Endothelial cell of umbilical vein (primary cell): ENCODE results near the gene FAM20B. TPM values are rescaled to one million over a fixed set of nuclear protein-coding genes. Genes with fewer than 3 reads are reported as not detected.

Experiments
- BruUV-seq: library from RNA; stranded (reverse); fragments of 400-500 nt; replicated peaks from 2 replicates; lab custom pipeline; 2021; lab: Mats Ljungman, UMichigan
- CTCF ChIA-PET: fragments of 300-600, 350-600 bp; sonication (Branson Sonifier 250); formaldehyde crosslinking; loops from one replicate; lab custom pipeline; 2021; ENCODE audit warnings: antibody characterized with exemption, inconsistent platforms; lab: Charles Lee
- POLR2A ChIA-PET: fragments of 300-600, 350-600 bp; sonication (Branson Sonifier 250); formaldehyde crosslinking; loops from one replicate; lab custom pipeline; 2021; ENCODE audit warnings: antibody characterized with exemption, inconsistent platforms; lab: Charles Lee
- DNase-seq: peaks from one replicate; pipeline ENCODE4 v3.0.0-alpha.2; 2011; ENCODE audit warnings: low read depth, low spot score
- FAIRE-seq: peaks from 2 replicates; lab custom pipeline; 2011; peaks lifted over from hg19 to GRCh38; lab: Jason Lieb, UNC
- H2AFZ ChIP-seq: 2 replicates; pipeline ENCODE4 v1.6.0; 2012; ENCODE audit warnings: low read depth, low read length, control low read depth, inconsistent platforms
- H3K27ac ChIP-seq: 2 replicates; pipeline ENCODE4 v1.5.1; 2011; ENCODE audit warnings: low read depth, mild to moderate bottlenecking, control low read depth, low read length, moderate library complexity; ENCODE audit not compliant: insufficient read depth
- H3K27me3 ChIP-seq, 2 experiments: 2 replicates each; pipeline versions ENCODE4 v1.6.0 to v1.6.1; 2011; ENCODE audit warnings: low read length in 2 of 2, mixed read lengths in 1 of 2; ENCODE audit not compliant: control insufficient read depth in 2 of 2, insufficient read depth in 2 of 2
- H3K36me3 ChIP-seq, 2 experiments: 2 replicates in 1 of 2; 3 replicates in 1 of 2; pipeline ENCODE4 v1.5.1; 2011; ENCODE audit warnings: low read length in 2 of 2, mild to moderate bottlenecking in 1 of 2, moderate library complexity in 1 of 2; ENCODE audit not compliant: control insufficient read depth in 2 of 2, insufficient read depth in 2 of 2; ENCODE audit errors: extremely low read depth in 1 of 2
- H3K4me1 ChIP-seq: 3 replicates; pipeline ENCODE4 v1.5.1; 2011; ENCODE audit warnings: mild to moderate bottlenecking, low read length; ENCODE audit not compliant: control insufficient read depth, insufficient read depth; ENCODE audit errors: extremely low read depth
- H3K4me2 ChIP-seq: 2 replicates; pipeline ENCODE4 v1.6.1; 2011; ENCODE audit warnings: low read length, control low read depth, mixed read lengths; ENCODE audit not compliant: insufficient read depth
- H3K4me3 ChIP-seq, 3 experiments: fragments of 200-600 bp in 1 of 3; sonication (generic), shearing (Covaris generic) in 1 of 3; replicated peaks in 1 of 3; 2 replicates each; pipeline ENCODE4 v1.5.1; 2011 to 2016; ENCODE audit warnings: control low read depth in 3 of 3, low read length in 3 of 3, mild to moderate bottlenecking in 2 of 3, inconsistent platforms in 1 of 3, low read depth in 1 of 3, moderate library complexity in 1 of 3; ENCODE audit not compliant: insufficient read depth in 1 of 3
- H3K79me2 ChIP-seq: 2 replicates; pipeline ENCODE4 v1.6.0; 2012; ENCODE audit warnings: low read length, inconsistent platforms; ENCODE audit not compliant: control insufficient read depth, insufficient read depth
- H3K9ac ChIP-seq: replicated peaks from 2 replicates; pipeline ENCODE3; 2011; ENCODE audit warnings: low read length, control low read depth; ENCODE audit not compliant: insufficient read depth; ENCODE audit errors: extremely low read depth
- H3K9me1 ChIP-seq: replicated peaks from 3 replicates; pipeline ENCODE4 v1.6.0; 2011; ENCODE audit warnings: mild to moderate bottlenecking, low read length; ENCODE audit not compliant: control insufficient read depth, insufficient read depth; ENCODE audit errors: extremely low read depth
- H3K9me3 ChIP-seq: replicated peaks from 2 replicates; pipeline ENCODE4 v1.5.1; 2012; ENCODE audit warnings: low read length, inconsistent platforms; ENCODE audit not compliant: control insufficient read depth, insufficient read depth
- H4K20me1 ChIP-seq: replicated peaks from 2 replicates; pipeline ENCODE3; 2011; ENCODE audit warnings: mild to moderate bottlenecking, low read length; ENCODE audit not compliant: control insufficient read depth, insufficient read depth; ENCODE audit errors: extremely low read depth
- CTCF ChIP-seq, 2 donors: IDR thresholded peaks; 1 replicate in 1 of 2; 2 replicates in 1 of 2; pipeline ENCODE4 v1.5.1; 2011; ENCODE audit warnings: low read length in 2 of 2, mild to moderate bottlenecking in 2 of 2, moderate library complexity in 2 of 2, control low read depth in 1 of 2, inconsistent platforms in 1 of 2, low read depth in 1 of 2; ENCODE audit not compliant: insufficient read depth in 1 of 2; ENCODE audit errors: extremely low read depth in 1 of 2
- EZH2 ChIP-seq: IDR thresholded peaks from 2 replicates; pipeline ENCODE4 v1.6.1; 2012; ENCODE audit warnings: borderline replicate concordance, low read depth, mild to moderate bottlenecking, moderate library complexity, low read length, inconsistent platforms; ENCODE audit not compliant: severe bottlenecking
- FOS ChIP-seq: IDR thresholded peaks from 2 replicates; pipeline ENCODE4 v1.6.1; 2011; ENCODE audit warnings: mild to moderate bottlenecking, low read length, moderate library complexity, borderline replicate concordance; ENCODE audit not compliant: insufficient read depth
- GATA2 ChIP-seq: IDR thresholded peaks from 2 replicates; pipeline ENCODE4 v1.7.0; 2011; ENCODE audit warnings: low read depth, mild to moderate bottlenecking, moderate library complexity, mixed read lengths, low read length; ENCODE audit not compliant: insufficient read length, insufficient read depth
- JUN ChIP-seq: IDR thresholded peaks from 2 replicates; pipeline ENCODE4 v1.6.1; 2011; ENCODE audit warnings: borderline replicate concordance, low read depth; ENCODE audit not compliant: insufficient read length, insufficient read depth
- MYC ChIP-seq: IDR thresholded peaks from one replicate; pipeline ENCODE4 v1.6.1; 2011; ENCODE audit warnings: mild to moderate bottlenecking, low read depth, low read length
- POLR2A ChIP-seq: IDR thresholded peaks from 2 replicates; pipeline ENCODE4 v1.6.1; 2012; ENCODE audit warnings: low read depth, mild to moderate bottlenecking, control low read depth, low read length
- POLR2AphosphoS5 ChIP-seq: IDR thresholded peaks from 2 replicates; pipeline ENCODE4 v1.6.1; 2012; ENCODE audit warnings: low read depth, mild to moderate bottlenecking, control low read depth, low read length, moderate library complexity; ENCODE audit not compliant: insufficient read depth
- dilution Hi-C: fragments of 300-500 bp; cut with MboI; formaldehyde crosslinking; loops from one replicate; pipeline ENCODE4 v1.15.0; 2019; ENCODE audit warnings: low sequenced_read_pairs; ENCODE audit not compliant: extremely low pct_ligation_motif_present
- intact Hi-C: fragments of 100-400 bp; cut with micrococcal nuclease; formaldehyde crosslinking; loops from one replicate; pipeline ENCODE4 v1.10.0; 2022
- polyA plus RNA-seq, 4 experiments: library from polyadenylated mRNA; depleted of rRNA in 3 of 4; stranded (reverse) in 3 of 4; unstranded in 1 of 4; fragments of >200 nt; gene quantifications; 2 replicates each; pipeline versions ENCODE4 v1.2.1 to v1.2.3, GENCODE V29; 2011 to 2012; ENCODE audit warnings: missing spikeins in 1 of 4
- total RNA-seq: library from RNA; stranded (reverse); gene quantifications from 2 replicates; pipeline ENCODE4 v1.2.3, GENCODE V29; 2021
- TF ChIP-seq, protein P1 (sequence below): IDR thresholded peaks from 2 replicates; pipeline ENCODE4 v1.6.1; 2011; ENCODE audit not compliant: insufficient read depth, insufficient read length

FAM20B gene
- total and polyA plus RNA-seq, 2 donors (not counting 3 experiments of a cell fraction or from before 2014, with no cell fraction given) = 10.0 to 35.1 TPM

- no peak overlapping the region for H2AFZ ChIP-seq
- POLR2A ChIA-PET = no interaction called here
- FAIRE-seq (no peak), DNase-seq (no peak)
- no peaks in the 10 kb centered on the region for H3K9me3 ChIP-seq
- no peak overlapping the region for H3K9ac ChIP-seq
- dilution Hi-C loops = no loop called here
- TF ChIP-seq EZH2 (no peak), MYC (no peak), FOS (no peak), POLR2A (no peak), CTCF (IDR thresholded peaks at IDR 0.05; ENCODE audit: extremely low read depth in 1 of 2, insufficient read depth in 1 of 2, low read depth in 1 of 2, low read length in 2 of 2) (no peak), GATA2 (no peak), POLR2AphosphoS5 (no peak), JUN (no peak)
- TF ChIP-seq, protein P1, sequence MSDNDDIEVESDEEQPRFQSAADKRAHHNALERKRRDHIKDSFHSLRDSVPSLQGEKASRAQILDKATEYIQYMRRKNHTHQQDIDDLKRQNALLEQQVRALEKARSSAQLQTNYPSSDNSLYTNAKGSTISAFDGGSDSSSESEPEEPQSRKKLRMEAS = no peak
- BruUV-seq = no TSS peak
- no peak overlapping the region for H3K27ac ChIP-seq
- H3K36me3 ChIP-seq = no peaks in the 10 kb centered on the region
- no peaks in the 10 kb centered on the region for H4K20me1 ChIP-seq
- CTCF ChIA-PET = no interaction called here
- H3K4me2 ChIP-seq = no peak overlapping the region
- peaks cover 19% of the 10 kb centered on the region for H3K4me1 ChIP-seq
- H3K9me1 ChIP-seq = no peaks in the 10 kb centered on the region
- H3K4me3 ChIP-seq = no peak overlapping the region
- H3K79me2 ChIP-seq = peaks cover 60% of the 10 kb centered on the region
- H3K27me3 ChIP-seq = no peaks in the 10 kb centered on the region
- intact Hi-C loops = no loop called here
Observed at GRCh38 chr1:179031284-179031683, 5.6 kb downstream of the FAM20B start.
